Bronchus fibroblast of lung (primary cell): Measurements from ENCODE around the gene LRRTM4. TPM values are rescaled to one million over a fixed set of nuclear protein-coding genes. Genes with fewer than 3 reads are reported as not detected.

Experiments used
- total RNA-seq: library from RNA; depleted of rRNA; stranded (reverse); fragments of >200 nt; gene quantifications from 2 replicates; pipeline ENCODE4 v1.2.3, GENCODE V29; 2015

Gene LRRTM4
- not detected in 2 replicates for total RNA-seq

GRCh38 chr2:77521931-77522470, at the start of gene LRRTM4:
TSS of gene LRRTM4 (minus strand) at chr2:77522376.

